ENCODE measurements around the gene PLCZ1. TPM values are rescaled to one million over a fixed set of nuclear protein-coding genes. Genes with fewer than 3 reads are reported as not detected.
"Not testable (repeated sequence)": the region's sequence is repeated elsewhere in the genome, so short reads cannot be mapped to it uniquely, and the experiment has no call there.

Gene PLCZ1
- total RNA-seq, 4 donors from 2014 or later = not detected

DNA sequence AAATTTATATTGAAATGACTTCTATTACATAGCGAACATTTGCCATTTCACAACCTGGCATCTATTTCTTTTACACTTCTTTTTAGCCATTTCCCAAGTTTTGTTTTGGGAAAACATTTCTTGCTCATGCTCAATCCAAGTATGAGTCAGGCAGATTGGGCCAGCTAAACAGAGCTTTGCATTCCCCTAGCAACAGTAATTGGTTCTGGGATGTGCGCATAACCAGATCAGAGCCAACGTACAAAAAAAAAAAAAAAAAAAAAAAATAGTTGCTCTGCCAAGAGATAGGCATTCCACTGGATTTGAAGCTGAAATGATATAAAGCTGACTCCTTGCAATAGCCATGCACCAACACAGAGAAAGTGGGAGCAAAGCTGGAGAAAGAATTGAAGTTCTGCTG, 37.5 kb downstream of the PLCZ1 start:
- no peak for DNase-seq
- no peak for TF ChIP-seq CTCF (IDR thresholded peaks at IDR 0.05)
- TF ChIP-seq POLR2A (IDR thresholded peaks at IDR 0.05) = no peak
- H3K4me1 ChIP-seq = no peaks in the 10 kb centered on the region
- no peak overlapping the region for H3K4me3 ChIP-seq
- H3K27me3 ChIP-seq = no peaks in the 10 kb centered on the region
- H3K9me3 ChIP-seq = no peaks in the 10 kb centered on the region
- H3K27ac ChIP-seq = no peak overlapping the region
- H3K36me3 ChIP-seq = no peaks in the 10 kb centered on the region

- no peak for DNase-seq
- Histone ChIP-seq H3K4me3 (no peak overlapping the region), H3K27ac (no peak overlapping the region), H3K4me1 (no peaks in the 10 kb centered on the region), H3K27me3 (no peaks in the 10 kb centered on the region), H3K36me3 (no peaks in the 10 kb centered on the region), H3K9me3 (no peaks in the 10 kb centered on the region)
- TF ChIP-seq CTCF (IDR thresholded peaks at IDR 0.05) (no peak), POLR2A (IDR thresholded peaks at IDR 0.05) (no peak)
These were observed 40.7 kb downstream of the PLCZ1 start for GRCh38 chr12:18696971-18697602.

GRCh38 chr12:18693986-18694385, 43.8 kb downstream of the PLCZ1 start:
- H3K4me3 ChIP-seq, H3K27ac ChIP-seq, H3K36me3 ChIP-seq, H3K9me3 ChIP-seq, H3K4me1 ChIP-seq, H3K27me3 ChIP-seq, DNase-seq: not testable (repeated sequence)

DNA sequence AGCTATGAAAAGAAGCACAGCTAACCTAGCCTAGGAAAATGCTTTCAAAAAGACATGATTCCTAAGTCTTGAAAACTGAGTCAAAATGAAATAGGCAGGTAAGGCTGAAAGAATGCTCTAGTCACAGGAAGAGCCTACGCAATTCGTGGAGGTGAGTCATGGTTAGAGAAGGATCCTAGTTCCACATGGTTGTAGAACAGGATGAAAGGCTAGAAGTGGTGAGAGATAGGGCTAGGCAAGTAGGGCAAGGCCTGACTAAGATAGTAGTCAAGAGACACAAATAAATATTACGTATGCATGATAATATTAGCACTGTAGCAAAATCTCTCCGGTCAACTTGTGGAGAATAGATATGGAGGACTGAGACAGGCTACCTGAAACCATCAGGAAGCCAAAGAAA, 47.2 kb downstream of the PLCZ1 start:
- Histone ChIP-seq H3K27ac (no peak overlapping the region), H3K4me3 (no peak overlapping the region), H3K9me3 (no peaks in the 10 kb centered on the region), H3K36me3 (no peaks in the 10 kb centered on the region), H3K4me1 (no peaks in the 10 kb centered on the region), H3K27me3 (no peaks in the 10 kb centered on the region)
- TF ChIP-seq CTCF (IDR thresholded peaks at IDR 0.05) (no peak), POLR2A (IDR thresholded peaks at IDR 0.05) (no peak)
- DNase-seq = no peak

- no peak overlapping the region for H3K4me3 ChIP-seq
These were observed 48.0 kb downstream of the PLCZ1 start for GRCh38 chr12:18689771-18690170.

GRCh38 chr12:18684430-18684829, 53.4 kb downstream of the PLCZ1 start:
- H3K4me1 ChIP-seq = no peaks in the 10 kb centered on the region
- no peak overlapping the region for H3K4me3 ChIP-seq
- H3K27me3 ChIP-seq = no peaks in the 10 kb centered on the region
- H3K36me3 ChIP-seq = no peaks in the 10 kb centered on the region
- TF ChIP-seq CTCF (IDR thresholded peaks at IDR 0.05) (no peak), POLR2A (IDR thresholded peaks at IDR 0.05) (no peak)
- H3K27ac ChIP-seq = no peak overlapping the region
- no peak for DNase-seq
- H3K9me3 ChIP-seq = no peaks in the 10 kb centered on the region

More at GRCh38 chr12:18689771-18690170, 48.0 kb downstream of the PLCZ1 start:
- TF ChIP-seq CTCF (IDR thresholded peaks at IDR 0.05) (no peak), POLR2A (IDR thresholded peaks at IDR 0.05) (no peak)
- Histone ChIP-seq H3K9me3 (no peaks in the 10 kb centered on the region), H3K36me3 (no peaks in the 10 kb centered on the region), H3K4me1 (no peaks in the 10 kb centered on the region), H3K27ac (no peak overlapping the region), H3K27me3 (no peaks in the 10 kb centered on the region)
- no peak for DNase-seq

All from Peyer's patch (tissue), 4 donors.